Stimulated activated CD8-positive, alpha-beta memory T cell treated with anti-CD3 and anti-CD28 coated beads, Interleukin-4, amount 100 ng/mL, for 48 hours (primary cell): ENCODE data around the gene ST6GALNAC2.
A peak's percentile ranks its signal among the peaks of the same experiment; 100 is the strongest.
"Not testable (repeated sequence)": the region's sequence is repeated elsewhere in the genome, so short reads cannot be mapped to it uniquely, and the experiment has no call there.

ENCODE experiments used
- DNase-seq: peaks from one replicate; pipeline ENCODE4 v3.0.0-alpha.2; 2020

The ST6GALNAC2 gene

GRCh38 chr17:76523084-76524037 lies 62.3 kb downstream of the ST6GALNAC2 start:
- DNase-seq, result peak; percentile 89

- DNase-seq, result not testable (repeated sequence)
Measured at GRCh38 chr17:76521683-76522082, 64.0 kb downstream of the ST6GALNAC2 start.

- no peak for DNase-seq
Measured at GRCh38 chr17:76521262-76521661, 64.4 kb downstream of the ST6GALNAC2 start.

GRCh38 chr17:76519048-76519966 lies 66.4 kb downstream of the ST6GALNAC2 start:
- no peak for DNase-seq

- DNase-seq, result no peak
Measured at GRCh38 chr17:76517638-76518038, 68.0 kb downstream of the ST6GALNAC2 start.
